HG03457 (cell line): Measurements from ENCODE around the gene HTR3A.

Experiments
- ATAC-seq: cut with Tn5 transposase; IDR thresholded peaks from one replicate; pipeline ENCODE4 v1.9.1; 2021; ENCODE audit warnings: moderate number of reproducible peaks; ENCODE audit not compliant: unreplicated experiment

Gene HTR3A

GRCh38 chr11:114016986-114017385 lies 42.1 kb downstream of the HTR3A start:
- no peak for ATAC-seq

- no peak for ATAC-seq
Observed at GRCh38 chr11:114017723-114018122, 42.8 kb downstream of the HTR3A start.

- ATAC-seq, result no peak
Observed at GRCh38 chr11:114019046-114019445, 44.1 kb downstream of the HTR3A start.

GRCh38 chr11:114019574-114019973 lies 44.7 kb downstream of the HTR3A start:
- ATAC-seq, result no peak

- no peak for ATAC-seq
Observed at GRCh38 chr11:114025329-114025907, 50.5 kb downstream of the HTR3A start.

- no peak for ATAC-seq
Observed at GRCh38 chr11:114026355-114026754, 51.4 kb downstream of the HTR3A start.

- ATAC-seq, result no peak
Observed at GRCh38 chr11:114027391-114027790, 52.5 kb downstream of the HTR3A start.

- ATAC-seq, result no peak
Observed at GRCh38 chr11:114027926-114028325, 53.0 kb downstream of the HTR3A start.

GRCh38 chr11:114031246-114031966 lies 56.5 kb downstream of the HTR3A start:
- no peak for ATAC-seq

- no peak for ATAC-seq
Observed at GRCh38 chr11:114031967-114032320, 57.0 kb downstream of the HTR3A start.

- ATAC-seq, result no peak
Observed at GRCh38 chr11:114033066-114033465, 58.2 kb downstream of the HTR3A start.

GRCh38 chr11:114033572-114033971 lies 58.7 kb downstream of the HTR3A start:
- ATAC-seq, result no peak

- ATAC-seq, result no peak
Observed at GRCh38 chr11:114034956-114035355, 60.0 kb downstream of the HTR3A start.

- ATAC-seq, result no peak
Observed at GRCh38 chr11:114036147-114036811, 61.4 kb downstream of the HTR3A start.

- ATAC-seq, result no peak
Observed at GRCh38 chr11:114036958-114037357, 62.0 kb downstream of the HTR3A start.

GRCh38 chr11:114039551-114039950 lies 64.6 kb downstream of the HTR3A start:
- no peak for ATAC-seq
